Osteocyte (in vitro differentiated cells): ENCODE results near the gene NPW. TPM values are rescaled to one million over a fixed set of nuclear protein-coding genes. Genes with fewer than 3 reads are reported as not detected.

Experiments
- DNase-seq: peaks from one replicate; pipeline ENCODE4 v3.0.0; 2021; ENCODE audit warnings: mixed read lengths; ENCODE audit not compliant: unreplicated experiment; ENCODE audit errors: extremely low spot score
- H3K27ac Mint-ChIP-seq: one replicate; pipeline ENCODE4 v1.8.0; 2021; ENCODE audit warnings: mild to moderate bottlenecking, mixed read lengths; ENCODE audit not compliant: unreplicated experiment
- H3K27me3 Mint-ChIP-seq: one replicate; pipeline ENCODE4 v1.8.0; 2021; ENCODE audit warnings: mixed read lengths; ENCODE audit not compliant: unreplicated experiment
- H3K36me3 Mint-ChIP-seq: one replicate; pipeline ENCODE4 v1.8.0; 2021; ENCODE audit warnings: mixed read lengths; ENCODE audit not compliant: unreplicated experiment
- H3K4me1 Mint-ChIP-seq: one replicate; pipeline ENCODE4 v1.8.0; 2021; ENCODE audit warnings: mixed read lengths; ENCODE audit not compliant: unreplicated experiment
- H3K4me3 Mint-ChIP-seq: one replicate; pipeline ENCODE4 v1.8.0; 2021; ENCODE audit warnings: mild to moderate bottlenecking, moderate library complexity, mixed read lengths; ENCODE audit not compliant: unreplicated experiment
- H3K9me3 Mint-ChIP-seq: one replicate; pipeline ENCODE4 v1.8.0; 2021; ENCODE audit warnings: mixed read lengths; ENCODE audit not compliant: unreplicated experiment
- total RNA-seq: library from RNA; stranded (reverse); gene quantifications from 2 replicates; pipeline ENCODE4 v1.2.1, GENCODE V29; 2021
- TF ChIP-seq, protein P1 (sequence below): fragments of 200-600 bp; sonication (generic); IDR thresholded peaks from 2 replicates; pipeline ENCODE4 v1.5.0; 2021; ENCODE audit warnings: antibody characterized with exemption, mild to moderate bottlenecking, moderate library complexity

The NPW gene
- total RNA-seq, 1 donor from 2014 or later = 4.1 TPM

DNA sequence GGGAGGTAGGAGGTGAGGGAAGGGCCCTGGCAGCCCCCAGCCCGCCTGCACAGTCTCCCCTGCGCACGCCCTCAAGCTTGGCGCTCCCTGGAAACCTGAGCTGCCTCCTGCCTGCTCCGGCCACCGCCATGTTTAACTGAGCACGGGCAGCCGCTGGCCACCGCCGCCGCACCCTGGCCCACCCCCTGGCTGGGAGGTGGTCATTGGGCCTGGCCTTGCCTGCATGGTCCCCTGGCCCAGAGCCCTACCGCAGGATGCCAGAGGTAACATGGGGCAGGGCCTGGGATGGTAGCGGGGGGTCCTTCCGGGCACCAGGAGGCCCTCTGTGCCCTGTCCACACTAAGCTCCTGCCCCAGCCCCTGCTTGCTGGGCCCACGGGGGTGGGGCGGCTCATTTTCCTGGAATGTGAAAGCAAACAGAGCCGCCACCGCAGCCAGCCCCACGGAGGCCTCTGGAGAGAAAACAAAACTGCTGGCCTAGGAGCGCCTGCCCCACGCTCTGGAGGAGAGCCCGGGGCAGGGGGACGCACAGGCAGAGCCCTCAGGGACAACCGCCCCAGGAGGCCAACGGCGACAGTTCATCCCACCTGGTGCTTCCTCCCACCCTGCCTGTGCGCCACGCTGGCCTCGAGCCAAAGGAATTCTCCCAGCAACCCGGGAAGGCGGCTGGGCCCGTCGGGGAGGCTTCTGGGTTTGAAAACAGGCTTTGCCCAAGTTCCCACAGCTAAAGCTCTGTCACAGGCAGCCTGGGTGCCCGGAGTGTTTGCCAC lies 16.0 kb downstream of the NPW start:
- Mint-ChIP-seq H3K4me3 (no peak overlapping the region), H3K4me1 (peaks cover 83% of the 10 kb centered on the region), H3K9me3 (no peaks in the 10 kb centered on the region), H3K27ac (peak overlapping the region; percentile 72), H3K27me3 (no peaks in the 10 kb centered on the region), H3K36me3 (peaks cover 2% of the 10 kb centered on the region)
- peak; percentile 98 for DNase-seq
- TF ChIP-seq, protein P1, sequence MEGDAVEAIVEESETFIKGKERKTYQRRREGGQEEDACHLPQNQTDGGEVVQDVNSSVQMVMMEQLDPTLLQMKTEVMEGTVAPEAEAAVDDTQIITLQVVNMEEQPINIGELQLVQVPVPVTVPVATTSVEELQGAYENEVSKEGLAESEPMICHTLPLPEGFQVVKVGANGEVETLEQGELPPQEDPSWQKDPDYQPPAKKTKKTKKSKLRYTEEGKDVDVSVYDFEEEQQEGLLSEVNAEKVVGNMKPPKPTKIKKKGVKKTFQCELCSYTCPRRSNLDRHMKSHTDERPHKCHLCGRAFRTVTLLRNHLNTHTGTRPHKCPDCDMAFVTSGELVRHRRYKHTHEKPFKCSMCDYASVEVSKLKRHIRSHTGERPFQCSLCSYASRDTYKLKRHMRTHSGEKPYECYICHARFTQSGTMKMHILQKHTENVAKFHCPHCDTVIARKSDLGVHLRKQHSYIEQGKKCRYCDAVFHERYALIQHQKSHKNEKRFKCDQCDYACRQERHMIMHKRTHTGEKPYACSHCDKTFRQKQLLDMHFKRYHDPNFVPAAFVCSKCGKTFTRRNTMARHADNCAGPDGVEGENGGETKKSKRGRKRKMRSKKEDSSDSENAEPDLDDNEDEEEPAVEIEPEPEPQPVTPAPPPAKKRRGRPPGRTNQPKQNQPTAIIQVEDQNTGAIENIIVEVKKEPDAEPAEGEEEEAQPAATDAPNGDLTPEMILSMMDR = no peak

DNA sequence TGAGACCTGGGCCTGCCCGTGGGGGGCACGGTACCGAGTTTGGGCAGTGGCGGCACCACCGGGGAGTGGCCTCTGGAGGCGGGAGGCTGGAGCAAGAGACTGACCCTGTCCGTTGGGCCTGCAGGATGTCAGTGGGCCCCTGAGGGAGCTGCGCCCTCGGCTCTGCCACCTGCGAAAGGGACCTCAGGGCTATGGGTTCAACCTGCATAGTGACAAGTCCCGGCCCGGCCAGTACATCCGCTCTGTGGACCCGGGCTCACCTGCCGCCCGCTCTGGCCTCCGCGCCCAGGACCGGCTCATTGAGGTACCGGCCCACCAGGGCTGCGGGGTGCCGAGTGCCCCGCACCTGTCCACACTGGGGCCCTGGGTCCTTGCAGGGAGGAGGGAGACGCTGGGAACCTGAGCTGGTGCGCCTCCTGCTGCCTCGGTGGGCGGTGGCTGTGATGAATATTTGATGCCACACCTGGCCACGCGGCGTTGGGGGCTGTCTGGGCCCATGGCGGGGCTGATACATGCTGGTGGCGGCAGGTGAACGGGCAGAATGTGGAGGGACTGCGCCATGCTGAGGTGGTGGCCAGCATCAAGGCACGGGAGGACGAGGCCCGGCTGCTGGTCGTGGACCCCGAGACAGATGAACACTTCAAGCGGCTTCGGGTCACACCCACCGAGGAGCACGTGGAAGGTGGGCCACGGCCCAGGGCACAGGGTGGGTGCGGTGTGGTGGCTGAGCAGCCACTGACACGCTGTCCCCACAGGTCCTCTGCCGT lies 16.8 kb downstream of the NPW start:
- Mint-ChIP-seq H3K27ac (peak overlapping the region; percentile 72), H3K4me3 (no peak overlapping the region)
- TF ChIP-seq, protein P1 = no peak

GRCh38 chr16:2037115-2037514 lies 17.5 kb downstream of the NPW start:
- TF ChIP-seq, protein P1 = no peak
- Mint-ChIP-seq H3K4me1 (peaks cover 84% of the 10 kb centered on the region), H3K27ac (no peak overlapping the region), H3K9me3 (no peaks in the 10 kb centered on the region), H3K4me3 (no peak overlapping the region), H3K27me3 (no peaks in the 10 kb centered on the region), H3K36me3 (peaks cover 2% of the 10 kb centered on the region)
- no peak for DNase-seq

More for the DNA sequence above, 16.8 kb downstream of the NPW start:
- DNase-seq = no peak
- Mint-ChIP-seq H3K36me3 (peaks cover 2% of the 10 kb centered on the region), H3K4me1 (peaks cover 84% of the 10 kb centered on the region), H3K9me3 (no peaks in the 10 kb centered on the region), H3K27me3 (no peaks in the 10 kb centered on the region)

GRCh38 chr16:2037647-2038381 lies 18.2 kb downstream of the NPW start:
- no peak for DNase-seq
- Mint-ChIP-seq H3K4me1 (peaks cover 77% of the 10 kb centered on the region), H3K36me3 (peaks cover 2% of the 10 kb centered on the region), H3K27me3 (no peaks in the 10 kb centered on the region), H3K27ac (peak overlapping the region; percentile 92), H3K4me3 (peak overlapping the region; percentile 34), H3K9me3 (no peaks in the 10 kb centered on the region)
- TF ChIP-seq, protein P1 = no peak
